Small intestine (tissue), 7 donors: ENCODE data around the gene DEAF1. TPM values are rescaled to one million over a fixed set of nuclear protein-coding genes. Genes with fewer than 3 reads are reported as not detected.

ENCODE experiments used
- DNase-seq, 2 donors: peaks; one replicate each; pipeline versions ENCODE4 v3.0.0 to v3.0.0-alpha.2; 2013
- FAIRE-seq: peaks from 2 replicates; lab custom pipeline; 2012; peaks lifted over from hg19 to GRCh38; lab: Jason Lieb, UNC
- H3K27ac ChIP-seq, 3 donors: one replicate each; pipeline ENCODE4 v1.5.1; 2013; ENCODE audit warnings: low read length in 2 of 3, mild to moderate bottlenecking in 2 of 3, control low read depth in 1 of 3, inconsistent platforms in 1 of 3, low read depth in 1 of 3, moderate library complexity in 1 of 3
- H3K27me3 ChIP-seq, 3 donors: one replicate each; pipeline ENCODE4 v1.6.1; 2013; ENCODE audit warnings: low read length in 3 of 3, inconsistent platforms in 1 of 3; ENCODE audit not compliant: control insufficient read depth in 3 of 3, insufficient read depth in 3 of 3
- H3K36me3 ChIP-seq, 3 donors: one replicate each; pipeline ENCODE4 v1.6.1; 2013; ENCODE audit warnings: low read length in 3 of 3, inconsistent platforms in 1 of 3, low read depth in 1 of 3, mild to moderate bottlenecking in 1 of 3, moderate library complexity in 1 of 3; ENCODE audit not compliant: control insufficient read depth in 3 of 3, insufficient read depth in 2 of 3
- H3K4me1 ChIP-seq, 3 donors: one replicate each; pipeline ENCODE4 v1.6.1; 2013; ENCODE audit warnings: low read length in 2 of 3, inconsistent platforms in 1 of 3, low read depth in 1 of 3, mild to moderate bottlenecking in 1 of 3, moderate library complexity in 1 of 3; ENCODE audit not compliant: control insufficient read depth in 3 of 3, insufficient read depth in 2 of 3
- H3K4me3 ChIP-seq, 3 donors: one replicate each; pipeline ENCODE4 v1.5.1; 2013; ENCODE audit warnings: low read length in 3 of 3, control low read depth in 1 of 3, inconsistent platforms in 1 of 3, low read depth in 1 of 3, mild to moderate bottlenecking in 1 of 3, moderate library complexity in 1 of 3
- H3K9me3 ChIP-seq, 2 donors: one replicate each; pipeline ENCODE4 v1.6.1; 2013; ENCODE audit warnings: low read depth in 1 of 2, low read length in 1 of 2; ENCODE audit not compliant: control insufficient read depth in 2 of 2, insufficient read depth in 1 of 2
- WGBS, 3 donors: extraction: QIAGEN DNeasy Blood & Tissue Kit; methylation state at CpG; one replicate each; pipeline ENCODE4 v1.1.7; 2013; 5-methylcytosine and 5-hydroxymethylcytosine counted together
- polyA plus RNA-seq, 4 donors: library from polyadenylated mRNA; stranded (reverse) in 3 of 4; unstranded in 1 of 4; fragments of 200-250 nt in 3 of 4; fragments of 120-200 nt in 1 of 4; gene quantifications; one replicate each; pipeline versions ENCODE4 v1.2.1 to v1.2.3, GENCODE V29; 2013
- donor health status: healthy with polysubstance abuse.
- donor health status: control.
- donor health status: control.
- donor health status: Bipolar disorder and iron deficiency.
- donor health status: healthy.

Gene DEAF1
- polyA plus RNA-seq, 4 donors, result 18.2 to 39.6 (median 29.4) TPM

- 4 to 12% (median 7%) methylated on average over 32 to 90 of the region's 90 CpGs for WGBS, 3 donors
- Histone ChIP-seq H3K4me1 (peaks cover 0 to 66% (median 0%) of the 10 kb centered on the region in 3 donors), H3K27ac (peak within 1 kb of the TSS; percentile 92 to 100 (median 98)), H3K36me3 (peaks cover 0 to 82% (median 0%) of the 10 kb centered on the region in 3 donors), H3K9me3 (no peaks in the 10 kb centered on the region), H3K4me3 (peak within 1 kb of the TSS; percentile 69 to 95 (median 76)), H3K27me3 (peaks cover 0 to 6% (median 4%) of the 10 kb centered on the region in 3 donors)
- peak; percentile 84 to 88 for DNase-seq
- FAIRE-seq, result no peak
Observed at GRCh38 chr11:705646-706438, 10.8 kb upstream of the DEAF1 start, which contains the start of gene EPS8L2. EPS8L2 (plus strand) TSS chr11:706231; CDS start chr11:709408, 3,177 bp downstream.

- Histone ChIP-seq H3K27ac (peak overlapping the region; percentile 92 to 98 (median 97)), H3K36me3 (peaks cover 0 to 78% (median 0%) of the 10 kb centered on the region in 3 donors), H3K27me3 (peaks cover 0 to 6% (median 4%) of the 10 kb centered on the region in 3 donors), H3K9me3 (no peaks in the 10 kb centered on the region), H3K4me1 (peaks cover 0 to 57% (median 0%) of the 10 kb centered on the region in 3 donors), H3K4me3 (peak overlapping the region; percentile 48 to 76 (median 69))
- FAIRE-seq, result no peak
- peak; percentile 76 to 87 for DNase-seq
- 22 to 54% (median 36%) methylated on average over 25 to 27 of the region's 27 CpGs for WGBS, 3 donors
Observed at GRCh38 chr11:704781-705645, 10.0 kb upstream of the DEAF1 start.

- H3K4me3 ChIP-seq, result no peak overlapping the region
- FAIRE-seq (no peak), DNase-seq (no peak)
- H3K4me1 ChIP-seq, result peaks cover 0 to 50% (median 0%) of the 10 kb centered on the region in 3 donors
- H3K27ac ChIP-seq, result peak overlapping the region; percentile 92 to 98 (median 97)
- H3K27me3 ChIP-seq, result peaks cover 0 to 6% (median 4%) of the 10 kb centered on the region in 3 donors
- H3K9me3 ChIP-seq, result no peaks in the 10 kb centered on the region
- WGBS, 3 donors, result 80 to 88% (median 86%) methylated on average over 17 to 18 of the region's 18 CpGs
- peaks cover 0 to 76% (median 0%) of the 10 kb centered on the region in 3 donors for H3K36me3 ChIP-seq
Observed at GRCh38 chr11:704228-704674, 9.2 kb upstream of the DEAF1 start.

- H3K27me3 ChIP-seq, result peaks cover 0 to 5% (median 4%) of the 10 kb centered on the region in 3 donors
- 71 to 85% (median 74%) methylated on average over 9 of the region's 9 CpGs for WGBS, 3 donors
- no peak overlapping the region for H3K4me3 ChIP-seq
- peaks cover 0 to 77% (median 0%) of the 10 kb centered on the region in 3 donors for H3K36me3 ChIP-seq
- peaks cover 0 to 45% (median 0%) of the 10 kb centered on the region in 3 donors for H3K4me1 ChIP-seq
- H3K9me3 ChIP-seq, result no peaks in the 10 kb centered on the region
- H3K27ac ChIP-seq, result peak overlapping the region in 1 of 3 donors; percentile 97
- no peak for FAIRE-seq
- DNase-seq, result no peak
Observed at GRCh38 chr11:703506-703905, 8.5 kb upstream of the DEAF1 start.

- peaks cover 0 to 76% (median 0%) of the 10 kb centered on the region in 3 donors for H3K36me3 ChIP-seq
- no peak for DNase-seq
Observed at GRCh38 chr11:702462-703461, 7.7 kb upstream of the DEAF1 start.

GRCh38 chr11:701741-702461 lies 6.9 kb upstream of the DEAF1 start:
- H3K4me1 ChIP-seq, result peaks cover 0 to 30% (median 0%) of the 10 kb centered on the region in 3 donors

More at GRCh38 chr11:702462-703461, 7.7 kb upstream of the DEAF1 start:
- peak overlapping the region; percentile 19 to 97 (median 24) for H3K27ac ChIP-seq
- WGBS, 3 donors, result 63 to 73% (median 69%) methylated on average over 20 to 26 of the region's 26 CpGs
- peaks cover 0 to 4% (median 3%) of the 10 kb centered on the region in 3 donors for H3K27me3 ChIP-seq
- no peak overlapping the region for H3K4me3 ChIP-seq
- FAIRE-seq, result no peak
- H3K4me1 ChIP-seq, result peaks cover 0 to 37% (median 0%) of the 10 kb centered on the region in 3 donors
- no peaks in the 10 kb centered on the region for H3K9me3 ChIP-seq

GRCh38 chr11:699753-700152 lies 4.7 kb upstream of the DEAF1 start:
- Histone ChIP-seq H3K36me3 (peaks cover 0 to 64% (median 0%) of the 10 kb centered on the region in 3 donors), H3K4me1 (peaks cover 0 to 24% (median 0%) of the 10 kb centered on the region in 3 donors), H3K27me3 (no peaks in the 10 kb centered on the region), H3K4me3 (no peak overlapping the region), H3K27ac (no peak overlapping the region), H3K9me3 (no peaks in the 10 kb centered on the region)
- DNase-seq (no peak), FAIRE-seq (no peak)
- 97 to 100% (median 100%) methylated on average over 1 of the region's 1 CpG for WGBS, 3 donors

More at GRCh38 chr11:701741-702461, 6.9 kb upstream of the DEAF1 start:
- DNase-seq (no peak), FAIRE-seq (no peak)
- H3K36me3 ChIP-seq, result peaks cover 0 to 75% (median 0%) of the 10 kb centered on the region in 3 donors
- H3K4me3 ChIP-seq, result no peak overlapping the region
- H3K27me3 ChIP-seq, result peaks cover 0 to 4% (median 3%) of the 10 kb centered on the region in 3 donors
- 90 to 95% (median 94%) methylated on average over 22 of the region's 22 CpGs for WGBS, 3 donors
- no peaks in the 10 kb centered on the region for H3K9me3 ChIP-seq
- no peak overlapping the region for H3K27ac ChIP-seq
